Measurements from ENCODE around the gene SRSF5. TPM values are rescaled to one million over a fixed set of nuclear protein-coding genes. Genes with fewer than 3 reads are reported as not detected.

SRSF5 gene
- total and polyA plus RNA-seq, 2 donors (not counting 3 experiments of a cell fraction or from before 2014, with no cell fraction given) = 192 to 253 TPM

- dilution Hi-C loops (cut with MboI; ENCODE audit: extremely low pct_ligation_motif_present, low sequenced_read_pairs) = no loop called here
- H3K4me3 ChIP-seq (replicated peaks in 1 of 3; ENCODE audit: insufficient read depth in 1 of 3, low read depth in 1 of 3, low read length in 3 of 3) = peak overlapping the region in 1 of 3 experiments; percentile 36
- peak overlapping the region; percentile 44 for H2AFZ ChIP-seq (ENCODE audit: low read depth, low read length)
- ChIA-PET CTCF (interaction anchor here (0.6 to 2.8 kb wide), 8 partner anchors 9 to 301 kb away, joined by 3 to 20 read pairs (median 3); no protein-coding TSS in a partner anchor), POLR2A (no interaction called here)
- FAIRE-seq (peak; percentile 72), DNase-seq (ENCODE audit: low read depth, low spot score) (peak; percentile 70)
- TF ChIP-seq JUN (IDR thresholded peaks at IDR 0.05; ENCODE audit: borderline replicate concordance, insufficient read depth, insufficient read length, low read depth) (peak; percentile 77), MAX (IDR thresholded peaks at IDR 0.05; ENCODE audit: insufficient read depth, insufficient read length) (no peak), MYC (IDR thresholded peaks at IDR 0.05; ENCODE audit: low read depth, low read length) (no peak), EZH2 (IDR thresholded peaks at IDR 0.05; ENCODE audit: borderline replicate concordance, low read depth, low read length, severe bottlenecking) (no peak), POLR2A (IDR thresholded peaks at IDR 0.05; ENCODE audit: low read depth, low read length) (peak; percentile 40), GATA2 (IDR thresholded peaks at IDR 0.05; ENCODE audit: insufficient read depth, insufficient read length, low read depth, low read length) (peak; percentile 77), POLR2AphosphoS5 (IDR thresholded peaks at IDR 0.05; ENCODE audit: insufficient read depth, low read depth, low read length) (peak; percentile 61), FOS (IDR thresholded peaks at IDR 0.05; ENCODE audit: borderline replicate concordance, insufficient read depth, low read length) (peak; percentile 90), CTCF (IDR thresholded peaks at IDR 0.05; ENCODE audit: extremely low read depth in 1 of 2, insufficient read depth in 1 of 2, low read depth in 1 of 2, low read length in 2 of 2) (no peak)
- intact Hi-C loops (cut with micrococcal nuclease) = loop anchor here (10.0 kb wide), 1 partner anchor 366 kb away; the partner anchor contains the start of genes ERH and SLC39A9
- no peaks in the 10 kb centered on the region for H3K27me3 ChIP-seq (ENCODE audit: control insufficient read depth in 2 of 2, insufficient read depth in 2 of 2, low read length in 2 of 2)
- H3K4me1 ChIP-seq (ENCODE audit: control insufficient read depth, extremely low read depth, insufficient read depth, low read length) = peaks cover 19% of the 10 kb centered on the region
- H3K9ac ChIP-seq (replicated peaks; ENCODE audit: extremely low read depth, insufficient read depth, low read length) = peak overlapping the region; percentile 8
- no peaks in the 10 kb centered on the region for H3K36me3 ChIP-seq (ENCODE audit: control insufficient read depth in 2 of 2, extremely low read depth in 1 of 2, insufficient read depth in 2 of 2, low read length in 2 of 2)
- peak overlapping the region; percentile 87 for H3K4me2 ChIP-seq (ENCODE audit: insufficient read depth, low read length)
- peak overlapping the region; percentile 83 for H3K27ac ChIP-seq (ENCODE audit: insufficient read depth, low read depth, low read length)
- H3K79me2 ChIP-seq (ENCODE audit: control insufficient read depth, insufficient read depth, low read length) = no peaks in the 10 kb centered on the region
- H3K9me3 ChIP-seq (replicated peaks; ENCODE audit: control insufficient read depth, insufficient read depth, low read length) = no peaks in the 10 kb centered on the region
- BruUV-seq (replicated peaks) = no TSS peak
- H4K20me1 ChIP-seq (replicated peaks; ENCODE audit: control insufficient read depth, extremely low read depth, insufficient read depth, low read length) = no peaks in the 10 kb centered on the region
- H3K9me1 ChIP-seq (replicated peaks; ENCODE audit: control insufficient read depth, extremely low read depth, insufficient read depth, low read length) = no peaks in the 10 kb centered on the region
Measured at GRCh38 chr14:69760810-69761209, 6.1 kb upstream of the SRSF5 start.

Data from endothelial cell of umbilical vein (primary cell).